ENCODE data around the gene ZNFX1. TPM values are rescaled to one million over a fixed set of nuclear protein-coding genes. Genes with fewer than 3 reads are reported as not detected.
"Not testable (repeated sequence)": the region's sequence is repeated elsewhere in the genome, so short reads cannot be mapped to it uniquely, and the experiment has no call there.

The ZNFX1 gene
- total and polyA plus RNA-seq, 2 donors (not counting 1 experiment from before 2014, with no cell fraction given): 13.7 to 46.2 TPM

DNA sequence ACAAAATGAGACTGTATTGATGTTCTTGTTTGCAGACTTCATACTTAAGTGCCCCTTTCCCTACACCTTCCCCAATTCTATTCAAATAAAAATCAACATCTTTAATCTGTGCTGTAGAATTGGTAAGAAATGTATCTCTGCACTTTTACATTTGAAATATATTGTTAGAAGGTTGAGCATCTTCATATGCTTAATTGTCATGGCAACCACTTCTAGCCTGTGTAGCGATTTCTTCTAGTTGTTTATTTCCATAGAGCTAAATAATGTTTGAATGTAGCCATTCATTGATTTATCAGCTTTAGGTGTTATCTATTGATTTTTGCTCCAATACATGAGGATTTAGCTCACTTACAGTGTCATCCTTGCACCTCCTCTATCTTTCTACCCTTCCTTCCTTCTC is 37.7 kb upstream of the ZNFX1 start:
- Histone ChIP-seq H2AFZ (ENCODE audit: low read length) (no peak overlapping the region), H3K36me3 (ENCODE audit: control insufficient read depth, insufficient read depth, low read length) (no peaks in the 10 kb centered on the region), H3K27me3 (ENCODE audit: control insufficient read depth, insufficient read depth, low read length) (peaks cover 43% of the 10 kb centered on the region), H3K27ac (ENCODE audit: insufficient read depth, low read length) (no peak overlapping the region), H4K20me1 (ENCODE audit: control insufficient read depth, extremely low read depth, insufficient read depth, low read length) (no peaks in the 10 kb centered on the region), H3K4me1 (ENCODE audit: control insufficient read depth, extremely low read depth, insufficient read depth, low read length) (no peaks in the 10 kb centered on the region), H3K9me3 (ENCODE audit: control insufficient read depth, insufficient read depth, low read depth, low read length) (no peaks in the 10 kb centered on the region), H3K4me2 (ENCODE audit: extremely low read depth, insufficient read depth, low read length) (no peak overlapping the region), H3K9ac (ENCODE audit: insufficient read depth, low read length) (no peak overlapping the region), H3K79me2 (ENCODE audit: control insufficient read depth, insufficient read depth, low read length) (no peaks in the 10 kb centered on the region), H3K4me3 (replicated peaks in 1 of 4; ENCODE audit: control extremely low read depth in 1 of 4, insufficient read depth in 1 of 4, low read depth in 3 of 4, low read length in 4 of 4) (no peak overlapping the region)
- no peak for DNase-seq (ENCODE audit: low read depth in 2 of 2)
- peak; percentile 22 for TF ChIP-seq EZH2 (IDR thresholded peaks at IDR 0.05; ENCODE audit: low read length, missing control alignments)
- TF ChIP-seq, protein P1, sequence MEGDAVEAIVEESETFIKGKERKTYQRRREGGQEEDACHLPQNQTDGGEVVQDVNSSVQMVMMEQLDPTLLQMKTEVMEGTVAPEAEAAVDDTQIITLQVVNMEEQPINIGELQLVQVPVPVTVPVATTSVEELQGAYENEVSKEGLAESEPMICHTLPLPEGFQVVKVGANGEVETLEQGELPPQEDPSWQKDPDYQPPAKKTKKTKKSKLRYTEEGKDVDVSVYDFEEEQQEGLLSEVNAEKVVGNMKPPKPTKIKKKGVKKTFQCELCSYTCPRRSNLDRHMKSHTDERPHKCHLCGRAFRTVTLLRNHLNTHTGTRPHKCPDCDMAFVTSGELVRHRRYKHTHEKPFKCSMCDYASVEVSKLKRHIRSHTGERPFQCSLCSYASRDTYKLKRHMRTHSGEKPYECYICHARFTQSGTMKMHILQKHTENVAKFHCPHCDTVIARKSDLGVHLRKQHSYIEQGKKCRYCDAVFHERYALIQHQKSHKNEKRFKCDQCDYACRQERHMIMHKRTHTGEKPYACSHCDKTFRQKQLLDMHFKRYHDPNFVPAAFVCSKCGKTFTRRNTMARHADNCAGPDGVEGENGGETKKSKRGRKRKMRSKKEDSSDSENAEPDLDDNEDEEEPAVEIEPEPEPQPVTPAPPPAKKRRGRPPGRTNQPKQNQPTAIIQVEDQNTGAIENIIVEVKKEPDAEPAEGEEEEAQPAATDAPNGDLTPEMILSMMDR (conservative IDR thresholded peaks at IDR 0.05 in 1 of 2, IDR thresholded peaks at IDR 0.05 in 1 of 2; ENCODE audit: low read depth in 1 of 2, low read length in 2 of 2): no peak

DNA sequence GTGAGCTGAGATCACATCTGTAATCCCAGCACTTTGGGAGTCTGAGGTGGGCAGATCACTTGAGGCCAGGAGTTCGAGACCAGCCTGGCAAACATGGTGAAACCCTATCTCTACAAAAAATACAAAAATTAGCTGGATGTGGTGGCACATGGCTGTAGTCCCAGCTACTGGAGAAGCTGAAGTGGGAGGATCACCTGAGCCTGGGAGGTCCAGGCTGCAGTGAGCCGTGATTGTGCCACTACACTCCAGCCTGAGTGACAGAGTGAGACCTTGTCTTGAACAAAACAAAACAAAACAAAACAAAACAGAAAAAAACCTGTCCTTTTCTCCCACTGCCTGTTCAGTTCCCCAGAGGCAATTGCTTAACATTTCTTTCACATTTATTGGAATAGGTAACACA is 36.2 kb upstream of the ZNFX1 start:
- not testable (repeated sequence) for H3K4me2 ChIP-seq (ENCODE audit: extremely low read depth, insufficient read depth, low read length); DNase-seq (ENCODE audit: low read depth in 2 of 2)
- H3K27me3 ChIP-seq (ENCODE audit: control insufficient read depth, insufficient read depth, low read length): peaks cover 30% of the 10 kb centered on the region

DNA sequence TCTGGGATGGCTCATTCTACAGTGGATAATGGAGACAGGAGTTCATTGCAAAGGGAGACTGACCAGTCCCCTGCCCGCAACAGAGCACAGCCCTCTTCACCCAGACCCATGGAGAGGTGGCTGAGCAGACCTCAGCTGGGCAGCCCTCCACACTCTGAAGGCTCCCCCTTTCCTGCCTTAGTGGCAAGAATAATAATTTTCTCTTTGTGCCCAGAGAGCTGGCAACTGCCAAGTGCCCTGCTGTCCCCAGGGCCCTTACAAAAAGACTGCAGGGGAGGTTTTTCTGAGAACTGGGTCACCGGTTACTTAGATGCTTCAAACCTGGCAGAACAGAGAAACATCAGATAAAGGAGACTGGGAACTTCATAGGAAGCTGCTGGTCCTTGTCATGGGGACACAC is 35.4 kb upstream of the ZNFX1 start:
- TF ChIP-seq, protein P1 (conservative IDR thresholded peaks at IDR 0.05 in 1 of 2, IDR thresholded peaks at IDR 0.05 in 1 of 2; ENCODE audit: low read depth in 1 of 2, low read length in 2 of 2): no peak
- TF ChIP-seq EZH2 (IDR thresholded peaks at IDR 0.05; ENCODE audit: low read length, missing control alignments): no peak
- H2AFZ ChIP-seq (ENCODE audit: low read length): no peak overlapping the region
- DNase-seq (ENCODE audit: low read depth in 2 of 2): no peak
- H3K4me1 ChIP-seq (ENCODE audit: control insufficient read depth, extremely low read depth, insufficient read depth, low read length): no peaks in the 10 kb centered on the region
- no peaks in the 10 kb centered on the region for H3K36me3 ChIP-seq (ENCODE audit: control insufficient read depth, insufficient read depth, low read length)
- no peak overlapping the region for H3K4me3 ChIP-seq (replicated peaks in 1 of 4; ENCODE audit: control extremely low read depth in 1 of 4, insufficient read depth in 1 of 4, low read depth in 3 of 4, low read length in 4 of 4)
- H3K9me3 ChIP-seq (ENCODE audit: control insufficient read depth, insufficient read depth, low read depth, low read length): no peaks in the 10 kb centered on the region
- H3K27ac ChIP-seq (ENCODE audit: insufficient read depth, low read length): no peak overlapping the region
- H3K9ac ChIP-seq (ENCODE audit: insufficient read depth, low read length): no peak overlapping the region
- H3K4me2 ChIP-seq (ENCODE audit: extremely low read depth, insufficient read depth, low read length): no peak overlapping the region
- H3K27me3 ChIP-seq (ENCODE audit: control insufficient read depth, insufficient read depth, low read length): peaks cover 22% of the 10 kb centered on the region
- no peaks in the 10 kb centered on the region for H4K20me1 ChIP-seq (ENCODE audit: control insufficient read depth, extremely low read depth, insufficient read depth, low read length)
- no peaks in the 10 kb centered on the region for H3K79me2 ChIP-seq (ENCODE audit: control insufficient read depth, insufficient read depth, low read length)

More for the DNA sequence above, 36.2 kb upstream of the ZNFX1 start:
- H3K9me3 ChIP-seq (ENCODE audit: control insufficient read depth, insufficient read depth, low read depth, low read length); H3K36me3 ChIP-seq (ENCODE audit: control insufficient read depth, insufficient read depth, low read length); H3K27ac ChIP-seq (ENCODE audit: insufficient read depth, low read length); H3K4me1 ChIP-seq (ENCODE audit: control insufficient read depth, extremely low read depth, insufficient read depth, low read length); H3K4me3 ChIP-seq (replicated peaks in 1 of 4; ENCODE audit: control extremely low read depth in 1 of 4, insufficient read depth in 1 of 4, low read depth in 3 of 4, low read length in 4 of 4); H2AFZ ChIP-seq (ENCODE audit: low read length); H4K20me1 ChIP-seq (ENCODE audit: control insufficient read depth, extremely low read depth, insufficient read depth, low read length); H3K9ac ChIP-seq (ENCODE audit: insufficient read depth, low read length); H3K79me2 ChIP-seq (ENCODE audit: control insufficient read depth, insufficient read depth, low read length): not testable (repeated sequence)
